ENCODE measurements around the gene PIWIL1. TPM values are rescaled to one million over a fixed set of nuclear protein-coding genes. Genes with fewer than 3 reads are reported as not detected.

Gene PIWIL1
- not detected in 2 replicates for total RNA-seq

GRCh38 chr12:130337488-130338303, at the start of gene PIWIL1:
Gene PIWIL1 (plus strand): TSS chr12:130337887. CDS start chr12:130342592, 4,705 bp downstream.

Other genes starting within 250 kb of the PIWIL1 start
- under 0.01 and 0.12 TPM in 2 replicates for gene FZD10, start 175.4 kb upstream of the PIWIL1 start, total RNA-seq

Data from uterine smooth muscle cell (primary cell).